ENCODE measurements around the gene ATAD2B.

Gene ATAD2B

GRCh38 chr2:23719716-23720115 lies 207.2 kb downstream of the ATAD2B start:
- no peak for TF ChIP-seq CTCF (IDR thresholded peaks at IDR 0.05)

- no peak for TF ChIP-seq CTCF (IDR thresholded peaks at IDR 0.05)
These were observed 207.8 kb downstream of the ATAD2B start for GRCh38 chr2:23718931-23719700.

- TF ChIP-seq CTCF (IDR thresholded peaks at IDR 0.05), result no peak
These were observed 213.6 kb downstream of the ATAD2B start for GRCh38 chr2:23713351-23713750.

GRCh38 chr2:23712756-23713151 lies 214.2 kb downstream of the ATAD2B start:
- TF ChIP-seq CTCF (IDR thresholded peaks at IDR 0.05), result no peak

GRCh38 chr2:23711979-23712755 lies 214.8 kb downstream of the ATAD2B start:
- no peak for TF ChIP-seq CTCF (IDR thresholded peaks at IDR 0.05)

GRCh38 chr2:23709311-23709710 lies 217.6 kb downstream of the ATAD2B start:
- no peak for TF ChIP-seq CTCF (IDR thresholded peaks at IDR 0.05)

- no peak for TF ChIP-seq CTCF (IDR thresholded peaks at IDR 0.05)
These were observed 218.2 kb downstream of the ATAD2B start for GRCh38 chr2:23708771-23709170.

All from LNCAP (cell line).